Measurements from ENCODE around the gene PIP5KL1.
A peak's percentile ranks its signal among the peaks of the same experiment; 100 is the strongest.
"Not testable (repeated sequence)": the region's sequence is repeated elsewhere in the genome, so short reads cannot be mapped to it uniquely, and the experiment has no call there.

PIP5KL1 gene

GRCh38 chr9:127885508-127886281, 44.9 kb downstream of the PIP5KL1 start:
- no peak for DNase-seq

GRCh38 chr9:127884976-127885490, 45.5 kb downstream of the PIP5KL1 start:
- DNase-seq = no peak

GRCh38 chr9:127884427-127884911, 46.1 kb downstream of the PIP5KL1 start:
- DNase-seq = no peak

- DNase-seq = no peak
Observed at GRCh38 chr9:127883959-127884358, 46.6 kb downstream of the PIP5KL1 start.

GRCh38 chr9:127881715-127882114, 48.9 kb downstream of the PIP5KL1 start:
- not testable (repeated sequence) for DNase-seq

GRCh38 chr9:127880143-127880542, 50.4 kb downstream of the PIP5KL1 start:
- no peak for DNase-seq

GRCh38 chr9:127878652-127879390, 51.8 kb downstream of the PIP5KL1 start:
- no peak for DNase-seq

GRCh38 chr9:127878001-127878651, 52.5 kb downstream of the PIP5KL1 start:
- DNase-seq = no peak

GRCh38 chr9:127877566-127877998, 53.0 kb downstream of the PIP5KL1 start, which contains the start of gene AK1:
Gene AK1 (minus strand): TSS chr9:127877675. CDS start chr9:127874617, 3,058 bp downstream.
- peak; percentile 79 for DNase-seq

GRCh38 chr9:127876764-127877562, 53.6 kb downstream of the PIP5KL1 start:
- peak; percentile 63 for DNase-seq

GRCh38 chr9:127876026-127876763, 54.4 kb downstream of the PIP5KL1 start:
- DNase-seq = no peak

- no peak for DNase-seq
Observed at GRCh38 chr9:127875306-127875966, 55.1 kb downstream of the PIP5KL1 start.

GRCh38 chr9:127874301-127875221, 56.0 kb downstream of the PIP5KL1 start:
- no peak for DNase-seq

GRCh38 chr9:127873886-127874285, 56.7 kb downstream of the PIP5KL1 start:
- DNase-seq = no peak

- DNase-seq = peak; percentile 84
Observed at GRCh38 chr9:127873223-127873691, 57.3 kb downstream of the PIP5KL1 start.

GRCh38 chr9:127872369-127873222, 58.0 kb downstream of the PIP5KL1 start:
- no peak for DNase-seq

GRCh38 chr9:127871531-127871930, 59.0 kb downstream of the PIP5KL1 start:
- DNase-seq = no peak

- no peak for DNase-seq
Observed at GRCh38 chr9:127870887-127871286, 59.7 kb downstream of the PIP5KL1 start.
